ENCODE results near the gene ZNF524. TPM values are rescaled to one million over a fixed set of nuclear protein-coding genes. Genes with fewer than 3 reads are reported as not detected.

Gene ZNF524
- total RNA-seq, 4 donors from 2014 or later = 29.4 to 49.9 (median 47.0) TPM

GRCh38 chr19:55596304-55596703 is 3.8 kb upstream of the ZNF524 start:
- Histone ChIP-seq H3K4me1 (peaks cover 15% of the 10 kb centered on the region), H3K4me3 (no peak overlapping the region), H3K9me3 (no peaks in the 10 kb centered on the region), H3K27me3 (no peaks in the 10 kb centered on the region), H3K27ac (no peak overlapping the region), H3K36me3 (peaks cover 49% of the 10 kb centered on the region)
- DNase-seq (ENCODE audit: low spot score in 2 of 2) = no peak
- 94% methylated on average over 3 of the region's 3 CpGs for WGBS
- TF ChIP-seq EP300 (IDR thresholded peaks at IDR 0.05) (no peak), POLR2AphosphoS5 (IDR thresholded peaks at IDR 0.05) (no peak), POLR2A (IDR thresholded peaks at IDR 0.05) (no peak), CTCF (IDR thresholded peaks at IDR 0.05) (no peak)

GRCh38 chr19:55597501-55597921 is 2.6 kb upstream of the ZNF524 start:
- WGBS = 92% methylated on average over 27 of the region's 30 CpGs
- Histone ChIP-seq H3K4me3 (no peak overlapping the region), H3K36me3 (peaks cover 47% of the 10 kb centered on the region), H3K4me1 (peaks cover 23% of the 10 kb centered on the region), H3K27me3 (no peaks in the 10 kb centered on the region), H3K27ac (no peak overlapping the region), H3K9me3 (no peaks in the 10 kb centered on the region)
- DNase-seq (ENCODE audit: low spot score in 2 of 2) = no peak
- TF ChIP-seq CTCF (IDR thresholded peaks at IDR 0.05) (no peak), POLR2A (IDR thresholded peaks at IDR 0.05) (no peak), EP300 (IDR thresholded peaks at IDR 0.05) (no peak), POLR2AphosphoS5 (IDR thresholded peaks at IDR 0.05) (no peak)

DNA sequence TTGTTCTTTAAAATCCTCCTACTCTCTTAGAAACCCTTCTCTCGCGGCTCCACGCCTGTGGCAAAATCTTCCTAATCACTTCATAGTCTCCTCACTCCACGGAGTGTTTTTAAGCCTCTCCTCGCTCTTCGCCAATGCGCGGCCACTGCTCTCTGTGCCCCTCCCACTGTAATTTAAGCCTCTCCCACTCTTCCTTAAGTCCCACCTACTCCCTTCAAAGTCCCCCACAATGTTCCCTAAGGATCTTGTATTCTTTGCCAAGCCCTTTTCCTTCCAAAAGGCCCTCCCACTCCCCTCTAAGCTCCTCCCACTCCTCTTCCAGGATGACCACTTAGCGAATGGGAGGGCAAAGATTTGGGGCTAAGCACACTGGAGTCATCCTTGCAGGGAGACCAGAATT is 2.1 kb upstream of the ZNF524 start:
- TF ChIP-seq POLR2A (IDR thresholded peaks at IDR 0.05) (no peak), EP300 (IDR thresholded peaks at IDR 0.05) (no peak), CTCF (IDR thresholded peaks at IDR 0.05) (no peak), POLR2AphosphoS5 (IDR thresholded peaks at IDR 0.05) (no peak)
- H3K4me1 ChIP-seq = peaks cover 23% of the 10 kb centered on the region
- peaks cover 44% of the 10 kb centered on the region for H3K36me3 ChIP-seq
- WGBS = 87% methylated on average over 9 of the region's 9 CpGs
- no peak for DNase-seq (ENCODE audit: low spot score in 2 of 2)
- H3K27ac ChIP-seq = no peak overlapping the region
- no peaks in the 10 kb centered on the region for H3K9me3 ChIP-seq
- H3K4me3 ChIP-seq = no peak overlapping the region
- no peaks in the 10 kb centered on the region for H3K27me3 ChIP-seq

DNA sequence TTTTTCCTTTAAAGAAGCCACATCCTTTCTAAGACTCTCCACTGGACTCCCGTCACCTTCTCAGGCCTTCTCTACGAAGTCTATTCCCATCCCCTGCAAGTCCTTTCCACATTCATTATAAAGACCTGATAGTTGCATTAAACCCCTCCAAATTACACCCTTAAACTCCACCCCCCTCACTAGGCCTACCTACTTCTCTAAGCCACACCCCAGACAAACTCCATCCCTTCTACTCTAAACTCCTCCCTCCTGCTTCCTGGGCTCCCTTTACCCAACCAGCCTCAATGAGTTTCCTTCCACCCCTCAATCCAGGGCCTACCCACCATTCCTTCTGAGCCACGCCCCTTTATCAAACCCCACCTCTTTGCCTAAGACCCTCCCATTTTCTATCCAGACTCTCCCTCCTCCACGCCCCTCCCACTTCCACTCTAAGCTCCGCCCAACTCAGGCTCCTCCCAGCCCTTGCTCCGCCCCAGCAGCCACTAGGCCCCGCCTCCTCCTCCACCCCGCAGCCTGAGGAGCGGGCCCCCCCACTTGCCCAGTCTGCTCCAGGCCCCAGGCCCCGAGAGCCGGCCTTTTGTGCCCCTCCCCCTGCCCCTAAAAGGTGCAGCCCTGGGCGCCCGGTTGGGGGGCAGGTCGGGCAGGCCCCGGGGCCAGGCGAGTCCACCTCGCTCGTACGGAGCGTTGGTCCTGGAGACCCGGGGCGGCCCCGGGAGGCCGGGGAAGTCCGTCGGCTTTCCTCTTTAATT is 1.2 kb upstream of the ZNF524 start:
- 8% methylated on average over 20 of the region's 26 CpGs for WGBS
- no peaks in the 10 kb centered on the region for H3K27me3 ChIP-seq
- H3K36me3 ChIP-seq = peaks cover 37% of the 10 kb centered on the region

More for the DNA sequence above, 1.2 kb upstream of the ZNF524 start:
- TF ChIP-seq CTCF (IDR thresholded peaks at IDR 0.05) (no peak), POLR2A (IDR thresholded peaks at IDR 0.05) (no peak), EP300 (IDR thresholded peaks at IDR 0.05) (no peak), POLR2AphosphoS5 (IDR thresholded peaks at IDR 0.05) (peak in 2 of 3 donors; percentile 8 to 29)
- peak overlapping the region; percentile 93 for H3K4me3 ChIP-seq
- H3K9me3 ChIP-seq = no peaks in the 10 kb centered on the region
- peaks cover 27% of the 10 kb centered on the region for H3K4me1 ChIP-seq
- H3K27ac ChIP-seq = peak overlapping the region; percentile 98
- peak; percentile 94 to 97 for DNase-seq (ENCODE audit: low spot score in 2 of 2)
